GM20000 (cell line): ENCODE results near the gene CELSR2.

Experiments used
- DNase-seq: peaks from one replicate; pipeline ENCODE4 v3.0.0; 2012; ENCODE audit warnings: low spot score
- CTCF ChIP-seq: IDR thresholded peaks from 2 replicates; pipeline ENCODE4 v1.5.1; 2012; ENCODE audit warnings: mild to moderate bottlenecking, control low read depth; ENCODE audit errors: extremely low read depth, missing control alignments

CELSR2 gene

GRCh38 chr1:109258481-109259466, 9.4 kb downstream of the CELSR2 start:
- no peak for DNase-seq
- TF ChIP-seq CTCF = no peak

- TF ChIP-seq CTCF = no peak
- DNase-seq = no peak
These were observed 10.6 kb downstream of the CELSR2 start for GRCh38 chr1:109259674-109260557.

- no peak for DNase-seq
- TF ChIP-seq CTCF = no peak
These were observed 11.7 kb downstream of the CELSR2 start for GRCh38 chr1:109261006-109261405.

GRCh38 chr1:109261578-109261977, 12.2 kb downstream of the CELSR2 start:
- DNase-seq = no peak
- no peak for TF ChIP-seq CTCF

GRCh38 chr1:109262231-109263055, 13.1 kb downstream of the CELSR2 start:
- no peak for DNase-seq
- TF ChIP-seq CTCF = no peak

GRCh38 chr1:109263234-109263596, 13.9 kb downstream of the CELSR2 start:
- no peak for DNase-seq
- no peak for TF ChIP-seq CTCF
